Stimulated activated CD4-positive, alpha-beta T cell treated with anti-CD3 and anti-CD28 coated beads, Interleukin-4, amount 100 ng/mL, for 1 hour (primary cell): ENCODE results near the gene SLC35E2B.
"Not testable (repeated sequence)": the region's sequence is repeated elsewhere in the genome, so short reads cannot be mapped to it uniquely, and the experiment has no call there.

ENCODE experiments used
- DNase-seq: peaks from one replicate; pipeline ENCODE4 v3.0.0-alpha.2; 2020

SLC35E2B gene

DNA sequence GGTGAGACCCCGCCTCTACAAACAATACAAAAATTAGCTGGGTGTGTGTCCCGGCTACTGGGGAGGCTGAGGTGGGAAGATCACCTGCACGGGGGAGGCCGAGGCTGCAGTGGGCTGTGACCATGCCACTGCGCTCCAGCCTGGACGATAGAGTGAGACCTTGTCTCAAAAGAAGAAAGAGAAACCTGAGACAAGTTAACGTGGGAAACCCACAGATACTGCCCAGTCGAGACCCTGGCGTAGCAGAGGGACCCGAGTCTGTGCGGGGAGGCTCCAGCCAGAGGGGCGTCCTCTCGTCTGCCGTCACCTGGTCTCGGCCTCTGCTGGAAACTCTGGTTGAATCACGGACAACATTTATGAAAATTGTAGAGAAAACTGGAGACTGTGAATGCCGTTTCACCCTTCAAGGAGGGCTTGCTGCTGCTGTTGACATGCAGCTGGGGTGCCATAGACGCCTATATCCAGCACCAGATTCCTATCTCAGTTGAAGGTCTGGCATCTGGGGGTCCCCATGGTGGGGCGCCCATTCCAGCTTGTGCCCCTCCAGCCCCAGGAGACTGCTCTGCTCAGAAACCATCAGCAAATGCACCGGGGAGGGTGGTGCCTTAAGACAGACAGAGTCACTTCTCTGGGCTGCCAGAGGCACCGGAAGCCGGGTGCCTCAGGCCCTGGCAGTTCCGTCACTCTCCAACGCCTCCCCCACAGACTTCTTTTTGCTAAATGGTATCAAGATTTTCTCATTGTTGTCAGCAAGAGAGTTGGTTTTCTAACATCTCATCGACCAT, 20.2 kb downstream of the SLC35E2B start:
- DNase-seq = no peak

DNA sequence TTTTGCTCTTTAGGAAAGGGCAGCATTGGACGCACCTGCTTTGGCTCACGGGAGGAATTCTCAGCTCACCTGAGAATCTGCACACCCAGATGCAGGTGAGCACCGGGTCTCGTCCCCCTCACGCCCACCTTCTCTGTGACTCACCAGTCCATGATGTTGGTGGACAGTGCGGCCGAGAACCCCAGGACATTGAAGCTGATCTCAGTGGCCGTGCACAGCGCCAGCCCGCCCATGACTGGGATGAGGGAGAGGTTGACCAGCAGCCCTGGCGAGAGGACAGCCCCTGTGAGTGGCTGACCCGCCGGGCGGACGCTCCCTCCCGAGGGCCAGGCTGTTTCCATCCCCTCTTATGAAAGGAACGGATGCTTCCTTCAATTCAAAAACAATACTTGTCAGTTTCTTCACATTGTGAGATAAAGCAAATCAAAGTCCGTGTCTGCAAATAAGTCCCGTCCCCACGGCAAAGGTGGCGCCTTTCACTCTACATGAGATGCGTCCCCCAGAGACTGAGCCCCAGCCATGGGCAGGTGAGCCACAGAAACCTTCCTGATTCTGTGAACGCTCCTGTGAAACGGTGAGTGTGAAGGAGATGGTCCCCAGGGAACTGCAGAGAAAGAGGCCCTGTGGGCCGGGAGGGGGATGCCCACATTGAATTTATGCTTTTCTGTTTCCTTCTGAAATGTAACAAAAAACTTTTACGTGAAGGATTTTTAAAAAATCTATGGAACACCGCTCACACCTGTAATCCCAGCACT, 21.1 kb downstream of the SLC35E2B start:
- no peak for DNase-seq

DNA sequence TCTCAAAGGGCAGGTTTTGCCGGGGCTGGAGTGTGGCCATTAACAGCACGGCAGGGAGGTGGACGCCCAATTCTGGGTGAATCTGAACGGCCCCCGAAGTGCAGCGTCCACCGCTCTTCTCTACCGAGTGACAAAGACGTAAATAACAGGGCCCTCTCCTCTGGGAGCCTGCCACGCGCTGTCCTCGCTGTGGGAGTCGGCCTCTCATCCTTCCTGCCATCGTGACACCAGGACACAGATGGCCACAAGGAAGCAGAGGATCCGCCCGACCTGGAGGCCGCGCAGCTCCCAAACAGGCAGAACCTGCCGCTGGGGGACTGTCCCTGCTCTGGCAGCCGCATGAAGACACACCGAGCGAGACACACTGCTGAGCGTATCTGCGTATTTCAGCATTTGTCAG, 21.7 kb downstream of the SLC35E2B start:
- no peak for DNase-seq

DNA sequence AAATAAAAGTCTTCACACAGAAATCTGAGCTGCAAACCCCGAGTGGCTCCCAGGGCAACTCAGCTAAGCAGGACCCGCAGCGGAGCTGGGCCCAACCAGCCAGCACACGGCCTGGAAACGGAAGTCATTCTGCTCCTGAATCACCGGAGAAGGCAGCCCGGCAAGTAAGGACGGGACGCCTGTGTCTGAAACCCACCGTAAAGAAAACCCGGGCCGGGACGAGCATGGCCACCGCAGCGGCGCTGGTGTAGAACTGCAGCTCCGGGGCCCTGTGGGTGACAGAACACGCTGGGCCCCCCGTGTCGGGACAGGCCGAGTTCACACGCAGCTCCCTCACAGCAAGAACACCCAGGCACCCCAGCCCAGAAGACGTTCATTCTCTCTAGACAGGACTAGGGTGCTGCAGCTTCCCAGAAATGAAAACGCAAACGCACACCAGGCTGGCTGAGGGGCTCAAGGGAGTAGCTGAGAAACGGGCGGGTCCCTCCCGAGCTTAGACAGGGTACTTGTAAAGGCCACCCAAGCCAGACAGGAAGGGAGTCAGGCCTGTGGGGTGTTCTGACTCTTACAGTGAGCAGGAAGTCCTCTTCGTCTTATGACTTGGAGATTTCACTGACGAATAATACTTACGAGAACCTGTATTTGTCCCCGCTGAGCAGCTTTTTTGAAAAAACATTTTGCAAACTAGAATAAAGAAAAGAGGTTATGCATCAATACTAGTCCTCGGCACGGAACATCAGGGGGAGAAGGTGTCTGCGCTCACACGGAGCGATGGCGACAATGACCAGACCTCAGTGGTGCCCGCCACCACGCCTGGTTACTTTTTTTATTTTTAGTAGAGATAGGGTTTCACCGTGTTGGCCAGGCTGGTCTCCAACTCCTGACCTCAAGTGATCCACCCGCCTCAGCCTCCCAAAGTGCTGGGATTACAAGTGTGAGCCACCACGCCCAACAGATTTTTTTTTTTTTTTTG, 22.8 kb downstream of the SLC35E2B start:
- no peak for DNase-seq

DNA sequence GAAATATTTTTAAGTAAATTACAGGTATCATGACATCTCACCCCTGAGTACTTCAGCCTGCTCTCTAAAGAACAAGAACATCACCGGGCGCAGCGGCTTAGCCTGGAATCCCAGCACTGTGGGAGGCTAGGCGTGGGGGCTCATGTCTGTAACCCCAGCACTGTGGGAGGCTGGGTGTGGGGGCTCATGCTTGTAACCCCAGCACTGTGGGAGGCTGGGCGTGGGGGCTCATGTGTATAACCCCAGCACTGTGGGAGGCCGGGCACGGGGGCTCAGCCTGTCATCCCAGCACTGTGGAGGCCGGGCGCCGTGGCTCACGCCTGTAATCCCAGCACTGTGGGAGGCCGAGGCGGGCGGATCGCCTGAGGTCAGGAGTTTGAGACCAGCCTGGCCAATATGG, 26.1 kb downstream of the SLC35E2B start:
- no peak for DNase-seq

DNA sequence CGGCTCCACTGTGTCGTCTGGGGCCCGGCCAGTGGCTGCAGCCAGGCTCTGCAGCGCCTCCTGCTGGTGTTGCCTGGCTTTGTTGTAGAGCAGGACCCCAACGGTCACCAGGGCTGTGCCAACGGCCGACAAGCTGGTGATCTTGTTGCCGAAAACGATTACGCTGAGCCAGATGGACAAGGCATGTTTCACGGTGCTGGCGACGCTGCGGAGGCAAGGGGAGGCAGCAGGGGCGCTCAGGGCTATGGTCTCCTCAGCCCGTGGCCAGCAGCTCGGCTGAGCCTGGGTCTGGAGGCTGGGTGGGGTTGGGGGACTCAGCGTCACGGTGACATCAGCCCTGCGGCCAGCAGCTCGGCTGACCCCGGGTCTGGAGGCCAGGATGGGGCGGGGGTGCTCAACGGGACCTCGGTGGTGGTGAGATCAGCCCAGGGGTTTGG, 26.8 kb downstream of the SLC35E2B start:
- peak; percentile 41 for DNase-seq

DNA sequence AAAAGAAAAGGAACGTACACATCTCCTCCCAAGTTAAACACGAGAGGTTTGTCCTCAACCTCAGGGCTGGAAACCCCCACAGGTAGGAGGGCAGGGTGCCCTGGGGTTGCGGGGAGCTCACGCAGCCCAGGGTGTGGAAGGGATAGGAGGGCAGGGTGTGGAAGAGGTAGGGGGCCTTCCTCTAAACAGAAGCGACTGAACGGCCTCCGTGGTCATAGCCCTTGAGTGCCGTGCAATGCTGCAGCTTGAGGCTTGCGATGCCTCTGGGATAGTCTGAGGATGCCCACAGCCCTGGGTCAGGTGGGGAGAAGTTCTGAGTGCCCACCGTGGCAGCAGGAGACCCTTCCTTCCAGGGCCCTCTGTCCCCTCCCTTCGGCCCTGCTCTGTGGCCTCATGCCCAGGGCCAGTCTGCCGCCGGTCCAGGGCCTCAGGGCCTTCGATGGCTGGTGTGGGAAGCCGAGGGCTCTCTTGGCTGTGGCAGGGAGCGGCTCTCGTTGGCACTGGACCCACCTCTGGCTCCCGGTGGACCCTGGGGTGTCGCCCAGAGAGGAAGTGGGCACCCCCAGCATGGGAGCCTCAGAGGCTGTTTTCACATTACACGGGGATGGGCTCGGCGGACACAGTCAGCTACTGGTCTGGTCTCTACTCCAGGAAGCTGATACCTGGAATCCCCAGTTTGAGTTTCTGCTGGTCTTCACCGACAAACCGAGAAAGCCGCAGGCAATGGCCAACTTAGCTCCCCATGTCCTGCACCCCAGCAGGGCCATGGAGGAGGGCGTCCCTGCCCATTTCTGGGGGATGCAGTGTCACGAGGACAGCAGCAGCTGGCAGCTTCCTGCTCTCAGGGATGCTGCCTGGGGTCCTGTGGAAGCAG, 27.4 kb downstream of the SLC35E2B start:
- no peak for DNase-seq

DNA sequence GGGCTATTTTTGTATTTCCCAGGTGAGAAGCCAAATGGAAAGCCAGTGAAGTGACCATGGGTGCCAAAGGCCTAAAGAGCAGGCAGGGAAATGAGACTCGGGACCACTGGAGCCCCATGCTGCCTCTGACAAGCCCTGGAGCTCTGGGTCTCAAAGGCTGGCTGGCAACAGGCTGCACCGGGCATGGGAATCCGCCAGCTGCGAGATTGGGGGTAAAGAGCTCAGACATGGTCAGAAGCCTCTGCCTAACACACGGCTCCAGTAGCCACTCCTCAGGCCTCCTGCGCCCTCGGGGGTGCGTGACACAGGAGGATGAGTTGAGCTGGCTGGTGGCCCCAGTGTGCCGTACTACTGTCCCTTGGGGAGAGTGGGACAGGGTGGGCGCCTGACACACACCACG, 28.3 kb downstream of the SLC35E2B start:
- not testable (repeated sequence) for DNase-seq

DNA sequence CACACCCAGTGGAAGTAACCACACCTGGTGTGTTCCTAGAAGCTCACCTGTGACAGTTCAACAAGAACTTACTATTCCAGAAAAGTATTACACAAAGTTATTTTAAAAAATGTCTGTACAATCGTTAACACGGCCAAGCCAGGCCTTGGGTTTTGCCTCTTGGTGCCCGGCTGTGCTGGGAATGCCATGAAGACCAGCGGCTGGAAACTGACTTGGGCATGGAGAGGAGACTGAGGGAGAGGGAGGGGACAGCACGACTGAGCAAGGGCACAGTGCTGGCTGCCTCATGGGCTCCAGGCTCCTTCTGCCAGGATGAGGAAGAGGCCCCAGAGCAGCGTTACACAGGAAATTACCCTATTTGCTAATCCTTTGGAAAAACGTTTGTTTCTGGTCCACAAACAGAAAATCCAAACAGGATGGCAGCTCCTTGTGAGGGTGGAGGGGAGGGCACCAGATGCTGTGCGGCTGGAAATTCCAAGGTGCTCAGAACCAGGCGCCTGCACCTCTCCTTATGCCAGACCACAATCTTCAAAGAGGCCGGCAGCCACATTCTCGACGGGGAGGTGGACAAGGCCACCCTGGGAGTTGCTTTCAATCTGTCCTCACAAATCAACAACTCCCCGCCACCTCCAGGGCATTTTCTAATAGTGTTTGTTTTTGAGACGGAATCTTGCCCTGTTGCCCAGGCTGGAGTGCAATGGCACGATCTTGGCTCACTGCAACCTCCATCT, 29.6 kb downstream of the SLC35E2B start:
- DNase-seq = not testable (repeated sequence)

DNA sequence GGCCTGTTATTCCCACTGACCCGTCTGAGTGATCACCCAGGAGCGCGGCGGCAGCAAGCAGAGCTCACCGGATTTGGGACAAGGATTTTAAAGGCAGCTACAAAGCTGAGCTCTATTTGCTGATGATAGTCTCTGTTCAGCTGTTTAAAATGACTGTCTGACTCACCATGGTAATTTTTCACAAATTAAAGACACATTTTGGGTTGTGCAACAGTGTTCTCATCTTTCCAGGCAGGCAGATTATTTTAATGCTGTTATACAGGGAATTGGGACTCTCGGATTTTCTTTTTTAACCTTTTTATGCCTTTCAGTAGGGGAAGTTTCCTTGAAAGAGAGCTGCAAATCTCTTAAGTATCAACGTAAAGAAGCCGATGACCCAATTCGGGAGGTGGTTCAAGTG, 30.2 kb downstream of the SLC35E2B start:
- not testable (repeated sequence) for DNase-seq

DNA sequence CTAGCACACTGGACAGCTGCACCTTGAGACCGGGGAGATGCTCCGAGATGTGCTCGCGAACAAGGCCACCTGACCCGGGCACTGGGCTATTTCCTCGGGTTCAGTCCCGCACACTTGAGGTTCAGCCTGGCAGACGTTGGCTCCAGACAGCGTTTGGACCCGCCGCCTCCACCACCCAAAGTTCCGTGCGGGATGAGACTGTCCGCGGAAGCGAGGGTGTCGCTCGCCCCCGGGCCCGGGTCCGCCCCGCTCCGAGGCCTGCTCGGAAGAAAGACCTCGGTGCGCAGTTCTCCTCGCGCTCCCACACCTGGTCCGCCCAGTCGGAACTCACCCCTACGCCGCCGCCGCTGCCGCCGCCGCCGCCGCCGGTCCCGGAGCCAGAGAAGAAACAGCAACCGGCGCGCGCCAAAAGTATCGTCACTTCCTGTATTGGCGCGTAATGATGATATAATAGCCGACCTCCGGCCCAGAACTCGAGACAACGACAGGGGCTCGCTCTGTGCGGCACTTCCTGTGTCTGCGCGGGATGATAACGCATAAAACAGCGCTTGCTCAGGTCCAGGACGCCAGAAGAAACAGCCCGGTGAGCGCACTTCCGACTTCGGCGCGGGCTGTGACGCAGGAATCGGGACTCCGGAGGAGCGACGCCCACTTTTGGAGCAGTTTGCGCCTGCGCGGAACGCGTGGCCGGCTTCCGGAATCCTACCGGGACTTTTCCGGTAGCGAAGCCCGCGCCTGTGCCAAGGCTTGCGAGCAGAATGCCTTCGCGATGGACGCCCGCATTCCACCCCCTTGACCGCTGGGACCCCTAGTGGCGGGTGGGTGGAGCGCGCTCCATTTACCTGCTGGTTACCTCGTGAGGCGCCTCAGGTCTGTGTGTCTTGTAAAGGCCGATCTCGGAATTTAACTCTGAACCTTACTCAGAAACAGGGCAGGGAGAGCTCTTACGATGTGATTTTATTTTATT, 33.7 kb downstream of the SLC35E2B start, which contains the start of gene CDK11B:
Gene CDK11B (minus strand): TSS at position 422 of the 967 bp plus-strand sequence. CDS start 1,519 bp downstream, outside the sequence.
- peak; percentile 99 for DNase-seq

DNA sequence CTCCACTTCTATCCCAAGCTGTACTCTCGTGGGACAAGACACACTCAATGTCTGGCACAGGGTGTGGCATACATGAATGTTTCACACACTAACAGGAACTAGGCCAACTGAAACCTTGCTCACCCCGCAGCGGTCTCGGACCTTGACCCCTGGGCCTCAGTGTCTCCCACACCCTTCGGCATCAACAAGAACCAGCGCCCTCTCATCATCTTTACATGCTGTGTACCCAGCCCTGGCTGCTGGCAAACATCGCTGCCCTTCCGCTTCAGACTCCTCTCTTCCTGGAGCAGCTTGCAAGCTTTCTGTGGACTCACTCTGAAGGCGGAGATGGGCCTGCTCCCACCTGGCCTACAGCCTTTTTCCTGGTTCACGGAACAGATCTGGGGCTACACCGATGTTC, 44.3 kb downstream of the SLC35E2B start:
- not testable (repeated sequence) for DNase-seq

DNA sequence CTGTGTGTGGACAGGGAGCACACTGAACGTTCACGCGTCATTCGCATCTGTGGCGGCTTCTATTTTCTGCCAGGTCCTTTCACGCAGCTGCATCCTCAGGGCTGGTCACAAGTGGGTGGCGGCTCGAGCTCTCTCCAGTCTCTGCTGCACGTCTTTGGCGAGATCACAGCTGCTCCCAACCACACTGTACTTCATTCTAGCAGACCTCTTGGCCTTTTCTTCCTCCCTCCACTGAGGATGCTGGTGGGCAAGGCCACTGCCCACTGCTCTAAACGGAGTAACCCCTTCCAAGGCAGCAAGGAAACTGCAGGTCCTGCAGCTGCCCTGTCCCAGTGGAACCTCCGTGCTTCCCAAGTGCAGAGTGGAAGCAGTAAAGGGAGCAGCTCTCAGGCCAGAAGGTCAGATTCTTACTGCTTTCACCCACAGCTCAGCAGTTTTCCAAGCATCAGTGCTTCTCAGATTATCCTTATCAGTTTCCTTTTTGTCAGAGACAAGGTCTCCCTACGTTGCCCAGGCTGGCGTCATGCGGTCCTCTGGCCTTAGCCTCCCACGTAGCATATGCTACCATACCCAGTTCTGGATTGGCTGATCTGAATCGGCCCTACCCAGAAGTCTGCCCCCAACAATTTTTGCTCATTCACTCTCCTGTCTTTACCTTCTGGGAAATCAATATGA, 44.9 kb downstream of the SLC35E2B start:
- DNase-seq = not testable (repeated sequence)

DNA sequence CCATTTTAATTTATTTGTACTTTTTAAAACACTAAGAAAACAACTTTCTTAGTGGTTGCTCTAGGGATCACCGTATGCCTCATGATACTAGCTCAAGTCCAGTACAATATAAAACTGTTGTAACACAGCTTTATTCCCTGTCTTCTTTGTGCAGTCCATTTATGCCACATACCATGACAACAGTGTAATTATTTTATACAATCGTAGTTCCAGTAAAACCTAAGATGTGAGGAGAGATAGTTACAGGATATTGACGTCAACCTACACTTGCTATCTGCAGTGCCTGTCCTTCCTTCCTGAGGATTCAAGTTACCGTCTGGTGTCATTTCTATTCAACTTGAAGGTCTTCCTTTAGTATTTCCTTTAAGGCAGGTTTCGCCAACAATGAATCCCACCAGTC, 46.3 kb downstream of the SLC35E2B start:
- DNase-seq = not testable (repeated sequence)

DNA sequence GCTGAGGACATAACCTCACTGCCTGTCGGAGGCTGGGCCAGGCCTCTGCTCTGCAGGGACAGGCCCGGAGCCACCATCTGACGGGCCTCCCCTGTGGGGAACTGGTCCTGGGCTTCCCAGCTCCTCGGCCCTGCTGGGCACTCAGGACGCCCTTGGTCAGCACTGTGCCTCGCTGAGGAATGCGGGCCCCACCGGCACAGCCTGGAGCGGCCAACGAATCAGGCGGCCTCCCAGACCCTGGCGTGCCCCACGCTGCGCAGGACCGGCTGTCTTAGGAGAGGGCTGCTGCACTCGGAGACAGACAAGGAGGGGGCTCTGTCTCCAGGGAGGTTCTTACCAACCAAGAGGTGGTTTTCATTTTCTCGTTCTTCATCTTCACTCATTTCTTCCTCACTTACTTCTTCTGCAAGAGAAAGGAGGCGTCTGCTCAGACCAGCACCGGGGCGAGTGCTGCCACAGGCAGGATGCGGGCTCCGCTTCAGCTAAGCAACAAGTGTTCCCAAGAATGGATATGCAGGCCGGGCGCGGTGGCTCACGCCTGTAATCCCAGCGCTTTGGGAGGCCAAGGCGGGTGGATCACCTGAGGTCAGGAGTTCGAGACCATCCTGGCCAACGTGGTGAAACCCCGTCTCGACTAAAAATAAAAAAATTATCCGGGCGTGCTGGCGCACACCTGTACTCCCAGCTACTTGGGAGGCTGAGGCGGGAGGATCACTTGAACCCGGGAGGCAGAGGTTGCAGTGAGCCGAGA, 51.7 kb downstream of the SLC35E2B start:
- not testable (repeated sequence) for DNase-seq

DNA sequence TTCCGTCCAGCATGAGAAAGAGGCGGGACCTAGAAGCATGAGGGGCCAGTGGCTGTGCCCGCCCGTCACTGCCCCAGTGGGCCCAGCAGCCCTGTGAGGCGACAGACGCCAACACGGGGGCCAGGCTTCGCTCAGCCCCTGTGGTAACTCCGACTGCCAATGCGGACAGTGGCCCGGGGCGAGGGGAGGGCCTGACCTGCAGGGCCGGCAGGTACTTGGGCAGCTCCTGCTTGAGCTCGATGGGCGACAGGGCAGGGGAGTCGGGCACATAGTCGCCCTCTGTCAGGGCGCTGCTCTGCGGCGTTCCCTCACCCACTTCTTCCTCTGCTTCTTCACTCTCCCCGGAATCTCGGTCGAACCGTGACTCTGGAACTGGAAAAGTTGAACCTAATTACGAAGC, 52.5 kb downstream of the SLC35E2B start:
- DNase-seq = not testable (repeated sequence)

DNA sequence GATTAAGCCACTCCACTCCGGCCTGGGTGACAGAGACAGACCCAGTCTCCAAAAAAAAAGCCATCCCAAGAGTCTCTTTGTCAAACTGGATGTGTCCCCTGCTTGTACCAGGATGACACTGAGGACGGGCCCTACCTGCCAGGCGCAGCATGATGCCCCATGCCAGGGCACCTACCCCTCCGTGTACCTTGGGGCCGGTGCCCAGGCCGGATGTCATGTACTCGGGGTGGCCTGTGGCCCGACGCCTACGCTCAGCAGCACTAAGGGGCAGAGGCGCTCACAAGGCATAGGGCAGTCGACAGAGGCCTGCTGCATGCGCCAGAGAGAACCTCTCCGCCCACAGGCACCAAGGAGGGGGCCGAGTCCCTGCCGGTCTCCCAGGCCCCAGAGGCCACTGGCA, 53.2 kb downstream of the SLC35E2B start:
- DNase-seq = not testable (repeated sequence)

DNA sequence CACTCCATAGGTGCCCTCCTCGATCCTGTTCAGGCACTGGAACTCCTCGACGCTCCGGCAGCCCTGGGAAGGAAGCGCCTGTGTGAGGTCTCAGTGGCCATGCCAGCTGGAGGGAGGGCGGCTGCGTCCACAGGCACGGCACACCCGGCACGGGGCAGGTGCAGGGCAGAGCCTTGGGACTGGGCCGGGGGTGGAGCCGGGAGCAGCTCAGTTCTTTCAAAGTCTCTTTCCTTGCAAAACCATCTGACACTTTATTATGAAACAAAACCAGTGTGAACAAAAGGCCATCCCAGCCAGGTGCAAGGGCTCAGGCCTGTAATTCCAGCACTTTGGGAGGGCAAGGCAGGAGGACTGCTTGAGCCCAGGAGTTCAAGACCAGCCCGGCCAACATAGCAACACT, 54.1 kb downstream of the SLC35E2B start:
- not testable (repeated sequence) for DNase-seq
